HepG2 (cell line): ENCODE data around the gene DTNB. TPM values are rescaled to one million over a fixed set of nuclear protein-coding genes. Genes with fewer than 3 reads are reported as not detected.

Source experiments
- ARID2 ChIP-seq: sonication (generic); formaldehyde crosslinking; IDR thresholded peaks from 2 replicates; pipeline ENCODE4 v1.8.1; 2022; ENCODE audit warnings: mild to moderate bottlenecking, missing genetic modification reagents, borderline replicate concordance
- ATAD3A ChIP-seq: sonication (generic); formaldehyde crosslinking; IDR thresholded peaks from 2 replicates; pipeline ENCODE4 v1.4.0; 2020; ENCODE audit warnings: missing genetic modification reagents
- CHCHD3 ChIP-seq: sonication (generic); formaldehyde crosslinking; IDR thresholded peaks from 2 replicates; pipeline ENCODE4 v1.8.0; 2022; ENCODE audit warnings: mild to moderate bottlenecking, missing genetic modification reagents, moderate library complexity
- EEA1 ChIP-seq: sonication (generic); formaldehyde crosslinking; IDR thresholded peaks from 2 replicates; pipeline ENCODE4 v1.5.1; 2020; ENCODE audit warnings: mild to moderate bottlenecking, missing genetic modification reagents, borderline replicate concordance
- ELF3 ChIP-seq: IDR thresholded peaks from 2 replicates; pipeline ENCODE4 v1.6.1; 2016; ENCODE audit warnings: missing genetic modification reagents, missing compliant biosample characterization
- ELF4 ChIP-seq: sonication (generic); formaldehyde crosslinking; IDR thresholded peaks from 2 replicates; pipeline ENCODE4 v1.5.0; 2020; ENCODE audit warnings: missing genetic modification reagents, mild to moderate bottlenecking, moderate library complexity, borderline replicate concordance
- GFI1 ChIP-seq: sonication (generic); formaldehyde crosslinking; IDR thresholded peaks from 2 replicates; pipeline ENCODE4 v1.5.0; 2020; ENCODE audit warnings: missing genetic modification reagents, mild to moderate bottlenecking, borderline replicate concordance
- HES4 ChIP-seq: sonication (generic); formaldehyde crosslinking; IDR thresholded peaks from 2 replicates; pipeline ENCODE4 v1.9.0; 2021; ENCODE audit warnings: mild to moderate bottlenecking, missing genetic modification reagents, borderline replicate concordance
- HIVEP1 ChIP-seq: sonication (generic); formaldehyde crosslinking; IDR thresholded peaks from 2 replicates; pipeline ENCODE4 v1.4.0; 2020; ENCODE audit warnings: mild to moderate bottlenecking, missing genetic modification reagents
- LCORL ChIP-seq, 2 experiments: fragments of 450-650 bp in 1 of 2; sonication (generic) in 1 of 2; formaldehyde crosslinking in 1 of 2; IDR thresholded peaks; 2 replicates each; pipeline versions ENCODE4 v1.5.0 to v1.6.1; 2017 to 2020; ENCODE audit warnings: antibody characterized with exemption in 1 of 2, missing genetic modification reagents in 1 of 2
- MYNN ChIP-seq: sonication (generic); formaldehyde crosslinking; IDR thresholded peaks from 2 replicates; pipeline ENCODE4 v1.4.0; 2020; ENCODE audit warnings: mild to moderate bottlenecking, low read depth, missing genetic modification reagents
- NFKB2 ChIP-seq: sonication (generic); formaldehyde crosslinking; IDR thresholded peaks from 2 replicates; pipeline ENCODE4 v1.4.0; 2020; ENCODE audit warnings: missing genetic modification reagents, borderline replicate concordance
- NONO ChIP-seq, 2 experiments: fragments of 450-650 bp in 1 of 2; sonication (generic) in 1 of 2; formaldehyde crosslinking in 1 of 2; IDR thresholded peaks in 1 of 2; conservative IDR thresholded peaks in 1 of 2; 2 replicates each; pipeline versions ENCODE4 v1.6.1 to v1.8.0; 2017 to 2022; ENCODE audit warnings: mild to moderate bottlenecking in 1 of 2, missing genetic modification reagents in 1 of 2, moderate library complexity in 1 of 2
- PRMT3 ChIP-seq: sonication (generic); formaldehyde crosslinking; IDR thresholded peaks from 2 replicates; pipeline ENCODE4 v1.8.1; 2022; ENCODE audit warnings: low read depth, mild to moderate bottlenecking, moderate library complexity, missing genetic modification reagents, borderline replicate concordance
- SP4 ChIP-seq: sonication (generic); formaldehyde crosslinking; IDR thresholded peaks from 2 replicates; pipeline ENCODE4 v1.8.1; 2023; ENCODE audit warnings: mild to moderate bottlenecking, missing genetic modification reagents
- SRY ChIP-seq: sonication (generic); formaldehyde crosslinking; IDR thresholded peaks from 2 replicates; pipeline ENCODE4 v1.8.0; 2022; ENCODE audit warnings: mild to moderate bottlenecking, missing genetic modification reagents
- ZFP82 ChIP-seq: sonication (generic); formaldehyde crosslinking; IDR thresholded peaks from 2 replicates; pipeline ENCODE4 v1.5.1; 2020; ENCODE audit warnings: mild to moderate bottlenecking, missing genetic modification reagents, borderline replicate concordance
- ZFP90 ChIP-seq: sonication (generic); formaldehyde crosslinking; IDR thresholded peaks from 2 replicates; pipeline ENCODE4 v1.8.0; 2022; ENCODE audit warnings: missing genetic modification reagents, mild to moderate bottlenecking, inconsistent platforms, borderline replicate concordance
- ZNF30 ChIP-seq: sonication (generic); formaldehyde crosslinking; IDR thresholded peaks from 2 replicates; pipeline ENCODE4 v1.5.0; 2020; ENCODE audit warnings: mild to moderate bottlenecking, missing genetic modification reagents
- ZNF557 ChIP-seq: sonication (generic); formaldehyde crosslinking; IDR thresholded peaks from 2 replicates; pipeline ENCODE4 v1.4.0; 2020; ENCODE audit warnings: missing genetic modification reagents
- ZNF878 ChIP-seq: sonication (generic); formaldehyde crosslinking; IDR thresholded peaks from 2 replicates; pipeline ENCODE4 v1.8.1; 2023; ENCODE audit warnings: mild to moderate bottlenecking, missing genetic modification reagents, moderate library complexity
- ZNF891 ChIP-seq: sonication (generic); formaldehyde crosslinking; IDR thresholded peaks from 2 replicates; pipeline ENCODE4 v1.5.0; 2020; ENCODE audit warnings: mild to moderate bottlenecking, missing genetic modification reagents
- polyA plus RNA-seq, 8 experiments: library from polyadenylated mRNA; depleted of rRNA in 3 of 8; stranded (reverse) in 7 of 8; unstranded in 1 of 8; fragments of >200 nt; fragmentation: Illumina TruSeq in 4 of 8; extraction: Trizol in 4 of 8; gene quantifications; 2 replicates each; pipeline versions ENCODE4 v1.2.1 to v1.2.3, GENCODE V29; 2011 to 2016; ENCODE audit warnings: low read depth in 4 of 8, missing spikeins in 1 of 8, mixed read lengths in 1 of 8; ENCODE audit not compliant: insufficient read depth in 1 of 8
- total RNA-seq, 5 experiments: library from RNA; depleted of rRNA; stranded (reverse); fragments of >200 nt; fragmentation: Illumina TruSeq; extraction: Trizol; gene quantifications; 2 replicates each; pipeline ENCODE4 v1.2.3, GENCODE V29; 2016; ENCODE audit warnings: low read depth in 1 of 5
- TF ChIP-seq, protein P1 (sequence below): sonication (generic); formaldehyde crosslinking; IDR thresholded peaks from 2 replicates; pipeline ENCODE4 v1.5.0; 2020; ENCODE audit warnings: mild to moderate bottlenecking, missing genetic modification reagents, borderline replicate concordance
- TF ChIP-seq, protein P2 (sequence below): sonication (generic); formaldehyde crosslinking; IDR thresholded peaks from 2 replicates; pipeline ENCODE4 v1.4.0; 2020; ENCODE audit warnings: missing genetic modification reagents

DTNB gene
- total and polyA plus RNA-seq, 2 of the 13 experiments (the other 11 are each of a cell fraction or from before 2014, with no cell fraction given), result 14.4 to 23.9 TPM

DNA sequence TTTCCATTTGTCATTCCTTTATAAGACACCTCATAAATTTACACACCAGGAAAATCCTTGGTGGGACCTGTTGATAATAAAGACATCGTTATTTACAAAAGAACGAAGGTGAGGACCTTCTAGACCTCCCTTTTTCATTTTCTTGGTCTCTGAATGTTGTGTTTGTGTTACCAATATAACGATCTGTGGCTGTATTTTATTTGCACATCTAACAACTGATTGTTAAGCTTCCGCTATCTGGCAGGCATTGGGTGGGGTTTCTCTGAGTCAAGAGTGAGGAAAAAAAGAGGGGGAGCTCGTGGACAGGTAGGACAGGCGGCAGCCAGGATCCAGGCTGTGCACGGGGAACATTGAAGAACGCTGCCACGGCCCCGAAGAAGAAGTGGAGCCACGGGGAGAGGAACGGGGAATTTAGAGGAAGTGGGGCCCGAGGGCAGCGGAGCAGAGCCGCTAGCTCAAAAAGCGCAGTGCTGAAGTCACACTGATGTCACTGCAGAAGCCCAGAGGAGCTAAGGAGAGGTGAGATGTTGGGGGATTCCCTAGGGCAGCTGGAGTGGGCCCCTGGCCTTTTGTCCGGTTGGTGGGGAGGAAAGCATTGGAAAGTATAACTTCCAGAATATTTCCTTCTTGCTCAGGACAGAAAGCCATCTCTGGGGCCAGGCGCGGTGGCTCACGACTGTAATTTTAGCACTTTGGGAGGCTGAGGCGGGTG, 310.8 kb downstream of the DTNB start (continued):
- TF ChIP-seq ELF3 (CRISPR knock-in tag), result 0 out of 2 replicates have a peak, but pooled peaks have one; percentile 12
- no peak for TF ChIP-seq ATAD3A
- no peak for TF ChIP-seq NONO (IDR thresholded peaks at IDR 0.05)
- 0 out of 2 replicates have a peak, but pooled peaks have one; percentile 13 for TF ChIP-seq NONO (CRISPR knock-in tag; conservative IDR thresholded peaks at IDR 0.05)
- TF ChIP-seq LCORL (IDR thresholded peaks at IDR 0.05), result no peak
- no peak for TF ChIP-seq LCORL (CRISPR knock-in tag; IDR thresholded peaks at IDR 0.05)
- no peak for TF ChIP-seq ELF4 (CRISPR knock-in tag)
- no peak for TF ChIP-seq EEA1 (CRISPR knock-in tag)
- TF ChIP-seq MYNN (CRISPR knock-in tag), result 0 out of 2 replicates have a peak, but pooled peaks have one; percentile 15
- no peak for TF ChIP-seq GFI1 (CRISPR knock-in tag)
- TF ChIP-seq ZNF891, result 0 out of 2 replicates have a peak, but pooled peaks have one; percentile 57
- TF ChIP-seq, protein P1, sequence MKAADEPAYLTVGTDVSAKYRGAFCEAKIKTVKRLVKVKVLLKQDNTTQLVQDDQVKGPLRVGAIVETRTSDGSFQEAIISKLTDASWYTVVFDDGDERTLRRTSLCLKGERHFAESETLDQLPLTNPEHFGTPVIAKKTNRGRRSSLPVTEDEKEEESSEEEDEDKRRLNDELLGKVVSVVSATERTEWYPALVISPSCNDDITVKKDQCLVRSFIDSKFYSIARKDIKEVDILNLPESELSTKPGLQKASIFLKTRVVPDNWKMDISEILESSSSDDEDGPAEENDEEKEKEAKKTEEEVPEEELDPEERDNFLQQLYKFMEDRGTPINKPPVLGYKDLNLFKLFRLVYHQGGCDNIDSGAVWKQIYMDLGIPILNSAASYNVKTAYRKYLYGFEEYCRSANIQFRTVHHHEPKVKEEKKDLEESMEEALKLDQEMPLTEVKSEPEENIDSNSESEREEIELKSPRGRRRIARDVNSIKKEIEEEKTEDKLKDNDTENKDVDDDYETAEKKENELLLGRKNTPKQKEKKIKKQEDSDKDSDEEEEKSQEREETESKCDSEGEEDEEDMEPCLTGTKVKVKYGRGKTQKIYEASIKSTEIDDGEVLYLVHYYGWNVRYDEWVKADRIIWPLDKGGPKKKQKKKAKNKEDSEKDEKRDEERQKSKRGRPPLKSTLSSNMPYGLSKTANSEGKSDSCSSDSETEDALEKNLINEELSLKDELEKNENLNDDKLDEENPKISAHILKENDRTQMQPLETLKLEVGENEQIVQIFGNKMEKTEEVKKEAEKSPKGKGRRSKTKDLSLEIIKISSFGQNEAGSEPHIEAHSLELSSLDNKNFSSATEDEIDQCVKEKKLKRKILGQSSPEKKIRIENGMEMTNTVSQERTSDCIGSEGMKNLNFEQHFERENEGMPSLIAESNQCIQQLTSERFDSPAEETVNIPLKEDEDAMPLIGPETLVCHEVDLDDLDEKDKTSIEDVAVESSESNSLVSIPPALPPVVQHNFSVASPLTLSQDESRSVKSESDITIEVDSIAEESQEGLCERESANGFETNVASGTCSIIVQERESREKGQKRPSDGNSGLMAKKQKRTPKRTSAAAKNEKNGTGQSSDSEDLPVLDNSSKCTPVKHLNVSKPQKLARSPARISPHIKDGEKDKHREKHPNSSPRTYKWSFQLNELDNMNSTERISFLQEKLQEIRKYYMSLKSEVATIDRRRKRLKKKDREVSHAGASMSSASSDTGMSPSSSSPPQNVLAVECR (CRISPR knock-in tag), result peak; percentile 25; the same call in 1 of the 2 replicates
- TF ChIP-seq SP4, result no peak
- TF ChIP-seq PRMT3 (CRISPR knock-in tag), result no peak; the same call in 1 of the 2 replicates
- TF ChIP-seq HIVEP1, result no peak
- no peak for TF ChIP-seq CHCHD3 (CRISPR knock-in tag)
- 0 out of 2 replicates have a peak, but pooled peaks have one; percentile 3 for TF ChIP-seq NFKB2 (CRISPR knock-in tag)
- TF ChIP-seq ZNF30 (CRISPR knock-in tag), result peak; percentile 56; the same call in 1 of the 2 replicates
- TF ChIP-seq ARID2 (CRISPR knock-in tag), result 0 out of 2 replicates have a peak, but pooled peaks have one; percentile 35
- TF ChIP-seq SRY, result peak; percentile 35; the same call in 1 of the 2 replicates
- no peak for TF ChIP-seq ZFP90 (CRISPR knock-in tag)
- TF ChIP-seq ZNF557 (CRISPR knock-in tag), result 0 out of 2 replicates have a peak, but pooled peaks have one; percentile 2
- TF ChIP-seq ZNF878, result 0 out of 2 replicates have a peak, but pooled peaks have one; percentile 8
- TF ChIP-seq, protein P2, sequence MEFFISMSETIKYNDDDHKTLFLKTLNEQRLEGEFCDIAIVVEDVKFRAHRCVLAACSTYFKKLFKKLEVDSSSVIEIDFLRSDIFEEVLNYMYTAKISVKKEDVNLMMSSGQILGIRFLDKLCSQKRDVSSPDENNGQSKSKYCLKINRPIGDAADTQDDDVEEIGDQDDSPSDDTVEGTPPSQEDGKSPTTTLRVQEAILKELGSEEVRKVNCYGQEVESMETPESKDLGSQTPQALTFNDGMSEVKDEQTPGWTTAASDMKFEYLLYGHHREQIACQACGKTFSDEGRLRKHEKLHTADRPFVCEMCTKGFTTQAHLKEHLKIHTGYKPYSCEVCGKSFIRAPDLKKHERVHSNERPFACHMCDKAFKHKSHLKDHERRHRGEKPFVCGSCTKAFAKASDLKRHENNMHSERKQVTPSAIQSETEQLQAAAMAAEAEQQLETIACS, result no peak
- TF ChIP-seq HES4 (CRISPR knock-in tag), result no peak
- TF ChIP-seq ZFP82 (CRISPR knock-in tag), result no peak
